GM18861 (cell line): ENCODE measurements around the gene ABTB2.

ENCODE experiments used
- ATAC-seq: cut with Tn5 transposase; IDR thresholded peaks from one replicate; pipeline ENCODE4 v1.9.1; 2021; ENCODE audit not compliant: unreplicated experiment

The ABTB2 gene

DNA sequence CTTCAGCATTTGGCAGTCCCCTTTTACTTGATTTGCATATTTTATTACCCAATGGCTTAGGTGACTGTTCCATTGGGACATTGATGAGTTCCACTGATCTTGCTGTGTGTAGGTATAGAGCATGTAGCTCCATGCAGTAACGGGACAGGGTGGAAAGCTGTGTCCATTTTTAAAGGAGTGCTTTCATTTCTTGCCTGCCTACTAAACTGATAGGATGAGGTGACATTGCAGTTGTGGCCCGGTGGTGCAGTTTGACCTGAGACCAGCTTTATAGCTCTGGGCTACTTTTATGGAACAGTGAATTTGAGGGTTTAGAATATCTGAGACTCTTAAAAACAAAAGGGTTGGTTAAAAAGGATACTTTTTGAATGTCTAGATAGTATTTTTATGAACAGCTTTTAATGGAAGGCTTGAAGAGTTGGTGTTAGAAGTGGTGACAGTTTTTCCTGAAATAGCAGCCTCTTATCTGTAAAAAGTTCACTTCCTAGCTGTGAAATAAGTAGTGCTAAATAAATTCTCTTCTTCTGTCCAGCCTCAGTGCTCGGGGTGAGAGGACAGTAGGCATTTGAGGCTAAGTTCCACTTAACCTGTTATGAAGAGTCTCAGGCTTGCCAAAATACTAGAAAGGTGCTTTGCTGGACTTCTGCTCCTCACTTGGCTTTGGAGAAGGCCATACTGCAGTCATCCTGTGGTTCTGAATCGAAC, 225.4 kb downstream of the ABTB2 start:
- ATAC-seq = no peak

DNA sequence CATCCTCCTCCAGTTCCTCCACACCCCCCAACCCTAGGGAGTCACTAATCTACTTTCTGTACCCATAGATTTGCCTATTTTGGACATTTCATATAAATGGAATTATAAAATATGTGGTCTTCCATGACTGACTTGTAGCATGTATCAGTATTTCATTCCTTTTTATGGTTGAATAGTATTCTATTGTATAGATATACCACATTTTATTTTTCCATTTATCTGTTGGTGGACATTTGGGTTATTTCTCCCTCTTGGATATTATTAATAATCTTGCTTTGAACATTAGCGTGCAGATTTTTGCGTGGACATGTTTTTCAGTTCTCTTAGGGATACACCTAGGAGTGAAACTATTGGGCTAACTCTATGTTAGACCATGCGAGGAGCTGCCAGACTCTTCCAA, 229.0 kb downstream of the ABTB2 start:
- ATAC-seq = no peak

DNA sequence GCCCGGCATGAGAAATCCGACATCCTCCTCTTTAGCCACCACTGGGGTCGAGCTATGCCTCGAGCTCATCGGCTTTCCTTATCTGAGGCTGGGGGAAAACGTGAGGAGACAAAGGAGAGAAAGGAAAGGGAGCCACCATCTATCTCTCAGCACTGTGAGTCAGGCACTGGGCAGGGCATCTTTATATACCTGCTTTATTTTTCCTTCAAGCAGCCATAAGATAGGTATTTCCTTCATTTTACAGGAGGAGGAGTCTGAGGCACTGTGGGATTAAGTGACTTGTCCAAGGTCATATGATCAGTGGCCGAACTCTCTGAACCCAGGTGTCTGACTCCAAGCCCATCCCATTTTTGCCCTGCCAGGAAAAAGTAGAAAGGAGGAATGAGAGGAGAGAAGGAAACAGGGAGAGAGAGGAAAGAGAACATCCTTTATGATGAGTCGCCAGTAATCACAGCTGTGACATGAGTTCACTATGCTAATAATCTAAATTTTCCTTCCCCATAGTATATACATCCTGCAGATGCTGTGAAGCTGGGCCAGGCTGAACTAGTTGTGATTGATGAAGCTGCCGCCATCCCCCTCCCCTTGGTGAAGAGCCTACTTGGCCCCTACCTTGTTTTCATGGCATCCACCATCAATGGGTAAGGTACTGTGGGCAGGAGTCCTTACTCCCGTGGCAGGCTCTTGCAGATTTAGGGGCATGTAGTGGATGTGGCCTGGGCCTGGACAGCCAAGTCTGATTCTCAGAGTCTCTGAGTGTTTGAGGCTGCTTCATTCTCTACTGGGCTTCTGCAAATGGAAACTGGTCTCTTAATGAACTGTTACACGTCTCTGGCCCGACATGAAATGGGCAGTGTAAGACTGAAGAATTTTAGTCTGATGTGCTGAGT, 230.6 kb downstream of the ABTB2 start:
- no peak for ATAC-seq

DNA sequence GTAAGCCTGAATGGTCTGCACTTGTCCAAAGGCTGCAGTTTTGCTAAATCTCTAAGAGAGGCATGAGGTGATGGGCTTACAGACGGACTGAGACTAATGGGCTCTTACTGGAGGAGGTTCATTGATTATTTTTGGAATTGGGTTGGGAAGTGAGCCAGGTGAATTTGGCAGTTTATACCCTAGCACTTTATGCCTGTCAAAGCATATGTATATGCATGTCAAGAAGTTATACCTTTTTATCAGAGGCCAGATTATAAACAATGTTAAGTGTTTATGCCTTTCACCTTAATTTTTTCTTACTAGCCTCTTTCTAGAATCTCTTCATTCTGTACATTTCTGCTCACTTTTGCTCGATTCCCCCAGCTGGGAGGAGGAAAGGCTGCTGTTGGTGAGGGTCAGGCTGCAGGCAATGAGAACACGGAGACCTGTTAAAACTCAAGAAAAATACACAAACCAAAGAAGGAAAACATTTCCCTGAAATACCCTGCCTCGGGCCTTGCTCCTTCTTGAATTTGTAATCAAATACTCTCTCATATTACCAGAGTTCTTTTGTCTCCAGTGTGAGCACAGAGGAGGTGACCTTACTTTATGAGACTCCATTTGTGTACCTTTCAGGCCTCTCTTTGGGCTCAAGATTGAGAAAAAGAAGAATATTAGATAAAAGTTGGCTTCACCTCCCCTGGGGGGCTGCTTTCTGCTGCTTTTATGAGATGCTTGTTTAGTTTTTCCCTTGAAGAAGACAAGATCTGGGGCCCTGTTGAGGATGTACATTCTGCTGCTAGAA, 232.7 kb downstream of the ABTB2 start:
- ATAC-seq = no peak

DNA sequence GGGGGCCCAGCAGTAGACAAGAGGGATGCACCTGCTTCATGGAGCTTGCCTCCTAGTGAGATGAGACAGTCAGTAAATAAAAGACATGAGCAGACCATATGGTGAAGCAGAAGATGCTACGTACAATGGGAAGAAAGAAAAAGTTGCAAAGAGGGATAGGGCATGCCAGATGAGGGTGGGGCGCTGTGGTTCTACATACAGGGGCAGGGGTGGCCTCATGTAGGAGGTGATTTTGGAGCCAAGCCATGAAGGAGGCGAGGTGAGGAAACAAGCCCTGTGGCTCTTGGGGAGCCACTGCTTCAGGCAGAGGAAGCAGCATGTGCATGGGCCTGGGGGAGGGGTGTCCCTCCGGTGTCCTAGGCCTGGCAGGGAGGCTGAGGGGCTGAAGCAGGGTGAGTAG, 237.2 kb downstream of the ABTB2 start:
- ATAC-seq = no peak

DNA sequence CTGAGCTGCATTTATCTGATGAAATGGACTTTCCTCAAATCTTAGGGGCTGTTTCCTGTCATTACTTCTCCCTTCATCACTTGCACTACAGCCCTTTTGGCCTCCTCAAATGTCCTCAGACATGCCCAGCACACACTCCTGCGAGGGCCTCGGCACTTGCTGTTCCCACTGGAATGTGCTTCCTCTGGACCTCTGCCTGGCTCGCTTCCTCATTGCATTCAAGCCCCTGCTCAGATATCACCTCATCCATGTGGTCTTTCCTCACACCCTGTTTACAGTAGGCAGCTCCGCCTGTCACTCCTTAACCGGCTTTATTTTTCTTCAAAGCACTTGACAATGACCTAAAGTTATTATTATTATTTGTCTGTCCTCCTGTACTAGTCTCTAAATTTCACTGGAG, 243.3 kb downstream of the ABTB2 start:
- ATAC-seq = no peak

DNA sequence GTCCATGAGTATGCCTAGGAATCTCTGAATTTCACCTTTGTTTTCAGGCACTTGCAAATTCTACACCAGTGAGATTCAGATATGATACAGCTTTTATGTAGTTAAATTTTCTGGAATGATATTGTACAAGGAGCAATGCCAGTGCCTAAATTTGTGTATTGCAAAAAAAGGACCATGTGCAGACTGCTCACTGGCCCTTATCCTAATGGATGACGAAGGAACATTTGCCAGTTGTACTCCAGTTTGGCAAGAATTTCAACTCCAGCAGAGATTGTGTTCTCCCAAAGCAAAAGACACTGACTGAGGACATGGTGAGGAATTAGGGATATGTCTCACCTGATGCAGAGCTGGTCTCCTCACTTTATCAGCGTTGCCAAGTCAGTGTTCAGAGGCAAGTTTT, 243.8 kb downstream of the ABTB2 start:
- ATAC-seq = no peak

DNA sequence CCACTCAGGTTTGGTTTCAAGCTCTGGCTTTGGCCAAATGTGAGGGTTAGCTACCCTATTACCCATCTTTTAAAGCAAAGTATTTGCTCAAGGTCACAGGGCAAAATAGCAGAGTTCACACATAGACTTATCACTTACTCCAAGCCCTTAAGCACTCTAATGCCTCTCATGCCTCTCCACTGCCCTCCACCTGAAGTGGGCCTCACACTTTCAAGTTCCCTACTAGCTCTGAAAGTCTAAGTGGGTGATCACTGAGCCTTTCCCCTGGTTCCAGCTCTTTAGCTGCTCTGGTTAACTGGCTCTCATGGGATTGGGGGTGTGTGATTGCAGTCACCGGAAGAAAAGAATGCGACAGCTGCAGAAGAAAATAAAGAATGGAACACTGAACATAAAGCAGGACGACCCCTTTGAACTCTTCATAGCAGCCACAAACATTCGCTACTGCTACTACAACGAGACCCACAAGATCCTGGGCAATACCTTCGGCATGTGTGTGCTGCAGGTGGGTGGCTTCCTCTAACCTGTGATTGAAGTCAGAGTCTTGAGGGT, 246.0 kb downstream of the ABTB2 start:
- no peak for ATAC-seq

DNA sequence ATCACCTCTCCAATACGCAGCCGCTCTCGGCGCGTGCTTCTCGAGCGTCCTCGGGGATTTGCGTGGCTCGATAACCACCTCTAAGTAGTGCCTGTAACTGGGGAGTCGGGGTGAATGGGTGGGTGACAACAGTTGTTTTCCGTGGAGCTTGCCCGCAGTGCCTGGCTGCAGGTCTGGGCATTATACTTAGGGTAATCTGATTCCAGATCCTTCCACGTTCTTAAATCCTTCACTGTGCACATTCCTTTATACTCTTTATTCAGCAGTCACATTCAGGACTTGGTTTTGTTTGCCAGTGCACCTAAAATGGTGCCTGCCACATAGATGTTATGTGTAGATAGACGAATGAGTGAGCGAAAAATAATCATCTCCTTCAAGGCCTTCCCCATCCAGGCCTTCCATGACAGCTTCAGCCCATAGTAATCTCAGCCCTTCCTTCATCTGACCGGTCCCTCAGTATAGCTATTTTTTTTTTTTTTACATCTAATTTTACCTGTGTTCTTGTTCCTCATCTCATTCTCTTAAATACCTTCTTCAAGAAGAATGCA, 251.8 kb downstream of the ABTB2 start:
- peak; percentile 0 for ATAC-seq

DNA sequence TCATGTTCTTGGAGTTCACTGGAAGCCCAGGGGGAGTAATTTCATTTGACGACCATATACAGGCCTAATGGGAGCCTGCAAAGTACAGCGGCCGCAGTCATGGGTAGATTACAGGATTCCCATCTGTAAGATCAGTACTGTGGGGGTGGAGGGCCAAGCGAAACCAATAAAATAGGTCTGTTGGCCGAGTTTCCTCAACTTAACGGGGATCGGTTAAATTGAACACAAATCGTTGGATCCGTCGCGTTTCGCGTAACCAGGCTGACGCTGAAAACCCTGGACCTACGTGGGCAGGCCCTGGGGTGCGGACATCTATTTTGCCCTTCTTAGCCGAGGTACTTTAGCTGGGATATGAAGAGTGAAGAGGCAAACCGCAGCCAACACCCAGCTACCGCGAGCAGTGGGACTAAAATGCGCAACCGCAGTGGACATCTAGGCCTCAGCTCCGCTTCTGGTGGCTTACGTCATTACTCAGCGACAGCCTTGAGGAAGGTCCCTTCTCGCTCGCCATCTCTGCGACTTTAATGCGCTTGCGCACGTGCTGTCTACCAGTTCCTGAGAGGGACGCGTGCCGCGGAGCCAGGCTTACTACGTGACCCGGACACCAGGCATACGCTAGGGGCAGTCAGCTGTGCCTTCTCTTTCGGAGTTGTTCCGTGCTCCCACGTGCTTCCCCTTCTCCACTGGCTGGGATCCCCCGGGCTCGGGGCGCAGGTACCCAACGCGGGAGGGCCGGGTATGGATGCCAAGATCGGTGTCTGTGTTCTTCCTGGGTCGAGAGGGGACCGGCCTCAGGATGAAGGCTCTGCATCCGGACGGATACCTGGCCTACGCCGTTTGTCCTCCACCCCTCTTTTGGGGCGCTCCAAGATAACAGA, 252.5 kb downstream of the ABTB2 start, which contains the start of gene NAT10:
TSS of gene NAT10 (plus strand) at position 551 of the 878 bp plus-strand sequence. CDS start 2,597 bp downstream, outside the sequence.
- ATAC-seq = peak; percentile 91

DNA sequence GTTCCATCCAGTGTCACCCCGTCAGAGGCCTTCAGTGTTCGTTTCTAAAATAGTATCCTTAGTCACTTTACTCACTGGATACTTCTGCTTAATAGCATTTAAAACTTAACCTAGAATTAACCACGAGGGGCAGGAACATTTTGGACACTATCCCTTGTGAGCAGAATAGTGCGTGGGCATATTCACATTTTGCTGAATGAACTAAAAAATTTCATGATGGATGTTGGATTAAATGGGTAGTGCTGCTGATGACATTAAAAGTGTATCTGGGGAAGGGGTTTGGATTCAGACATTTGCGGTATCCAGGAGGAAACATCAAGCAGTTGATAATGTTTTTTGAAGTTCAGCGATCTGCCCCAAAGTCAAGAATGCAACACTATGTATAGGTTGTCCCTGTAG, 253.1 kb downstream of the ABTB2 start:
- no peak for ATAC-seq
